Amniotic stem cell (primary cell): ENCODE data around the gene TIMM17A.

Experiments
- DNase-seq: peaks from one replicate; lab custom pipeline; 2025; lab: John Stamatoyannopoulos, UW

The TIMM17A gene

DNA sequence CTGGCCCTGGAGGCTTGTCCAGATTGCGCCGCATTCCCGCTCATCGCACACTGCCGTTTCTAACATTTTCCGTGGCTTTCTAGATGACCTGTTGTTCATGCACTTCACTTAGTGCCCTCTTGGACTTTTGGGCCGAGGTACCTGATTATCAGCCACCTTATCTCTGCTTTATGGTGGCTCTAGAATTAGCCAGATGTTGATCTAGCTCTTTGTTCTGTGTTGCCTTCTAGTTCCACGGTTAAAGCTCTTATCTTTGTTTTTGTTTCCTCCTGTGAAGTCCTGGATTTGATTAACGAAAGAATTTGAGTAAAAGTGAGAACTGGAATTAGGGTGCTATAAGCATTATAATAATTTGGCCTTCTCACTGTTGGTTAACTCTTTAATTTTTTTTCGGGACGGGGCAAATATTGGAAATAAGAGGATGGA, 28.1 kb downstream of the TIMM17A start:
- DNase-seq: no peak

DNA sequence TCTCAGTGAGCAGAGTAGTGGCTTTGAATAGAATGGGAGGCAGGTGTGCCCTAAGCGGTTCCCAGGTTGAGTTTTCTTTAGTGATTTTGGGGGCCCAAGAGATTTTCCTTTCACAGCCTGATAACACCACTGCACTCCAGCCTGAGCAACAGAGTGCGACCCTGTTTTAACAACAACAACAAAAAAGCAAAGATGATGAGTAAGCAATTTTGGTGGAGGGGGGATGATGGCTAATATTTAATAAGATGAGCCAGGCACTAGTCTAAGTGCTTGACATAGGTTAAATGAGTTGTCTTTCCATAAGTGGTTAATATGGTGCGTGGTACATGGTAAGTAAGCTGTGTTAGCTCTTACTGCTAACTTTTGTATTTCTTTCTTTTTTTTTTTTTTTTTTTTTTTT, 29.1 kb downstream of the TIMM17A start:
- no peak for DNase-seq

DNA sequence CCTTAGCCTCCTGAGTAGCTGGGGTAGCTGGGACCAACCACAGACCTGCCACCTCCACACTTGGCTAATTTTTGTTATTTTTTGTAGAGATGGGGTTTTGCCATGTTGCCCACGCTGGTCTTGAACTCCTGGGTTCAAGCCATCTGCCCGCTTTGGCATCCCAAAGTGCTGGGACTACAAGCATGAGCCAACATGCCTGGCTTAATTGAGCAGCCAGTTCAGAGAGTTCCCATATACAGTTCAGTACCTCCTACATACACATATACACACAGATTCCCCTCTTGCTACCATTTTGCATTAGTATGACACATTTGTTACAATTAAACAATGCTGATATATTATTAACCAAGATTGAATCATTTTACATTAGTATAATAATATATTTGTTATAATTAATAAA, 30.1 kb downstream of the TIMM17A start:
- no peak for DNase-seq

DNA sequence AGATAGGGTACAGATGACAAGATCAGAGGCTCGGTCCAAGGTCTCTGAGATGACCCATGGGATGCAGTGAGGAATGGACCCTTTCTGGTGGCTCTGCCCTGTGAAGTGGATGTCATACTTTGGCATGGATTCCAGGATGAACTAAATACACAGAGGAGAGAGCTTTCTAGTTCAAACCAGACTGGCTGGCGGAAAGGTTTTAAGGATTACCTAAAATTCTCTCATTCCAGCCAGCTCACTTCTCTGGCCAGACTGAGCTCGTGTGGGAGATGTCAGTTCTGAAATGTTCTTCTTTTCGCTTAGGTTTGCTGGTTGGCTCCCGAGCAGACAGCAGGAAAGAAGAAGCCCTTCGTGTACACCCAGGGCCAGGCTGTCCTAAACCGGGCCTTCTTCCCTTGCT, 33.3 kb downstream of the TIMM17A start:
- DNase-seq: no peak

DNA sequence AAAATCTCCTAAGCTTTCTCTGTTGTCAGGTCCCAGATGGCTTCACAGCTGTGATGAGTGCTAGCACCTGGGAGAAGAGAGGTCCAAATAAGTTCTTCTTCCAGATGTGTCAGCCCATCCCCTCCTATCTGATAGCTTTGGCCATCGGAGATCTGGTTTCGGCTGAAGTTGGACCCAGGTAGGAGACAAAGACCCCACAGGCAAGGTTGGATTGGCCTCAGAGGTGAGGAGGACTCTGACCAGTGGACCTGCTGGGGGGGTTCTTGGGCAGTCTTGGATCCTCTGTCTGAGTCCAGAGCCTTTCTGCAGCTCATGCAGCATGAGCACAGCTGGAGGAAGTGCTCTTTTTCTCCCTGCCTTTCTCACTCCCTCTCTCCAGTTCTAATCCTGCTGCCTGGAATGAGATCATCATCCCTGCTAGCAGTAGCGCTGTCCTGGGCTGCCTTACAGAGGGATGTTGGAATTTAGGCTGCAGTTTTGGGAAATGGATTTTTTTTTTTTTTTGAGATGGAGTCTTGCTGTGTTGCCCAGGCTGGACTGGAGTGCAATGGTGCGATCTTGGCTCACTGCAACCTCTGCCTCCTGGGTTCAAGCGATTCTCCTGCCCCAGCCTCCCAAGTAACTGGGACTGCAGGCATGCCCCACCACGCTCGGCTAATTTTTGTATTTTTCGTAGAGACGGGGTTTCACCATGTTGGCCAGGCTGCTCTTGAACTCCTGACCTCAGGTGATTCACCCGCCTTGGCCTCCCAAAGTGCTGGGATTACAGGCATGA, 34.2 kb downstream of the TIMM17A start:
- DNase-seq: no peak

DNA sequence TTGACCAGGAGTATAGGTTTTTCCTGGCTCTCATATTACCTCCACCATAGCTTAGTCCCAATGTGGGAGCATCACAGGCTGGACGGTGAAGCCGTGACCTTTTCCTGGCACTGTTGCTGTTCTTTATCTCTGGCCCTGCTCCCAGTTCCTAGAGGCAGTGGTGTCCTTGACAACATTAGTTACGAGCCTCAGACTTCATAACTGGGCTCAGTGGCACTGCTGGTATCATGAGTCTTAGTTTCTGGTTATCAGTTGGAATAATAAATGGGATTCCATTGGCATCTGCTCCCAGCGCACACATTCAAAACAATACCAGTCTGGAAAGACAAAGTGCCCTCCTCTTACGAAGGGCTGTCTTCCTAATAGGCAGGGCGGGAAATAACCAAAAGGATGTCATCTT, 35.1 kb downstream of the TIMM17A start:
- no peak for DNase-seq

DNA sequence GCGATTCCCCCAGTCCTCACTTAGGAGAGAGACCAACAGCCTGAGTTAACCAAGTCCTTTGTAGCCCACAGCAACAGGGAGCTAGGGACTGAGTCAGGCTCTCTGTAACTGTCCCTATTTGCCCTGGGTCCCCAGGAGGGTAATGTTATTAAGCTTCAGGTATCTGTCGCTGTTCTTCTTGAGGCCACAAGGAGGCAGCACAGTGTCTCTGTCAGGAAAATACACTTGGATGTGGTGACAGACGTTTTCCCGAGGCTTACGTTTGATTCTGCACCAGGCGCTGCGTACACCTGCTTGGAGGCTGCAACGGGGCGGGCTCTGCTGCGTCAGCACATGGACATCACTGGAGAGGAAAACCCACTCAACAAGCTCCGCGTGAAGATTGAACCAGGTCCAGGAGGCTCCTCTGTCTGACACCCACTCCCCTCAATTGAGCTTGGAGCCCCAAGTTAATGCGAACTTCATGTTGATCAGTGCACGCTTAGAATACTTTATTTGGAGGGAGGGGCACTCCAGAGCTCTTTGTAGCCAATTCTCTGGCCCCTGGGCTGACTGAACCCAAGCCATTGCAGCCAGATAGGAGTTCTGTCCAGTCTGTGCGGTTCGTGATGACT, 44.4 kb downstream of the TIMM17A start:
- no peak for DNase-seq

DNA sequence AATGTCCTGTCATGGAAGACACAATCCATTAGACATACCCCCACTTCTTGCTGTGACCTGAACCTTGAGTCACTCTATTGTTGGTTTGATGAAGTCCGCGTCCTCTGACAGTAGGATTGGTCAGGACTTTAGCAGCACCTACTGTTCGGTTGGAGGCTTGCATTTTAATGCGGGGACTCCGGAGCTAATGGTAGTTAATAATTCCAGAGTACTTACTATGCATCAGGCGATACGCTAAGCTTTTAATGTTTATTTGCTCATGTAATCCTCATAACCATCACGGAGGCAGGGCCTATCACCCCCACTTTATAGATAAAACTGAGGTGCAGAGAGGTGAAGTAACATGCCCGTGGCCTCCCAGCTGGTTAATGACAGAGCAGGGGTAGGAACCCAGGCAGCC, 47.2 kb downstream of the TIMM17A start:
- no peak for DNase-seq

DNA sequence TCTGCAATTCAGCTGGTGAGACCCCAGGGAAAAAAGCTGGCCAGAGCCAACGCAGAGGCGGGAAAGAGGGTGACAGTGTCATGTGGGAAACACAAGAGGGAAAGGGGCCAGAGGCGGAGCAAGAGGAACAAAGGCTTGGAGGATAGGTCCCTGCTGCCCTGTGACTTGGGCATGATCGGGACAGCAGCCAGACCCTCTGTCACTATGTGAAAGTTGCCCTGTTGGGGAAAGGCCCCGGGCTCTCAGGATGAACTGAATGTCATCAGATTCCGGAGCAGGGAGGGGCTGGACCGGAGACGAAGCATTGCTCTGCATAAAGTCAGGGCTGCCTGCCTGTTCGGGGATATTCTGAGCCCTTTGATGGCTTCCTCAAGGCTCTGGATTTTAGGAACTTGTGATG, 49.4 kb downstream of the TIMM17A start:
- DNase-seq: no peak

DNA sequence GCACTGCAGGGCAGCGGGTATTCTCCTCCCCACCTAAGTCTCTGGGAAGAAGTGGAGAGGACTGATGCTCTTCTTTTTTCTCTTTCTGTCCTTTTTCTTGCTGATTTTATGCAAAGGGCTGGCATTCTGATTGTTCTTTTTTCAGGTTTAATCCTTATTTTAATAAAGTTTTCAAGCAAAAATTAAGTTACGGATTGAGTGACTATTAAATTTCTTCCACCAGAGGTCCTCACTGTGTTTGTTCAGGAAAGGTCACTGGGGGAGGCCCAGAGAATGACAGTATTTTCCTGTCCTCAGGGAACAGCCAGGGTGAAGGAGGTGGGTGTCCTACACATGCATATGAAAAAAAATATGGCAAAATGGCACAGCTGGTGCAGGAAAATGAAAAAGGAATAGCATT, 50.7 kb downstream of the TIMM17A start:
- DNase-seq: no peak

DNA sequence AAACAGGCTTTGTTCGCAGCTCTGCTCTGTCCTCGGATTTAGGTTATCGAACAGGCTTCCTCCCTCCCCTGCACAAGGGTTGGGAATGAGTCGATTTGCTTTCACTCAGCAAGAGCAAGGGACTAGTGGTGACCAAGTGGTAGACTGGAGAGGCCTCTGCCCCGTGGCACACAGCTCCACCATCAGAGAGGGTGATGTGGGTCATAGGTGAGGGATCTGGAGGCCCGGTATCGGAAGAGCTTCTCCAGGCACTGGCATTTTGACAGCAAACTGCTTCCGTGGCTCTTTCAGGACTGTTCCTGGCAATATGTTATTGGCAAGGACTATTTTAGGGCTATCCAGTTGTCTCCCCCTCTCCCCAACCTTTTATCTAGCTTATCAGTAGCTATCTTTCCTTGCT, 52.0 kb downstream of the TIMM17A start:
- no peak for DNase-seq

DNA sequence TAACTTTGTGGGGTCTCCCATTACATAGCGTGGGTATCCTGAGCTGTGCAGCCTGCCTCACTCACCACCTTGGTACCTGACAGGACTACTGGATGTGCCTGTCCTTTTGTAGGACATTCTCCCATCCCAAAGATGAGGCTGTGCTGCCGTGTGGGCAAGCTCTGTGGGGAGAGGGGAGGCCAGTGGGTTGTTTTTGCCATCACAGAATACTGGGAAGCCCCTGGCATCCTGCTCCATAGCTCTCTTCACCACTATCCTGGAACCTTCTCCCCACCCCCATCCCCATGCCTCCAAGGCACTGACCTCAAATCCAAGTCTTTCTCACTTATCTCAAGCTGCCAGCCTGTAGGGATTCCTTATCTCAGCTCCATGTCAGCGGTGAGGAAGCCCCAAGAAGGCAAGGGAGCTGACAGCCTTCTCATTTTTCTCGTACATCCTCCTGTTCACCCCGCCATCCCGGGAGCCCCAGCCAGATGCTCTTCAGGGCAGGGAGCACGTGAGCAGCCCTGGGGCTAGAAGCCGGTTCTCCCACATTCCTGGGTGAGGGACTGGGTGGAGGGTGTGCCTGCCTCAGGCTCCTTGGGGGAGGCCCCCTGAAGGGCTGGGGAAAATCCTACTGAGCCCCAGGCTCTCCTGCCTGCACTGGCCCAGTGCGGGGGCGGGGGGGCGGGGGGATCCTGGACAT, 52.6 kb downstream of the TIMM17A start:
- no peak for DNase-seq

DNA sequence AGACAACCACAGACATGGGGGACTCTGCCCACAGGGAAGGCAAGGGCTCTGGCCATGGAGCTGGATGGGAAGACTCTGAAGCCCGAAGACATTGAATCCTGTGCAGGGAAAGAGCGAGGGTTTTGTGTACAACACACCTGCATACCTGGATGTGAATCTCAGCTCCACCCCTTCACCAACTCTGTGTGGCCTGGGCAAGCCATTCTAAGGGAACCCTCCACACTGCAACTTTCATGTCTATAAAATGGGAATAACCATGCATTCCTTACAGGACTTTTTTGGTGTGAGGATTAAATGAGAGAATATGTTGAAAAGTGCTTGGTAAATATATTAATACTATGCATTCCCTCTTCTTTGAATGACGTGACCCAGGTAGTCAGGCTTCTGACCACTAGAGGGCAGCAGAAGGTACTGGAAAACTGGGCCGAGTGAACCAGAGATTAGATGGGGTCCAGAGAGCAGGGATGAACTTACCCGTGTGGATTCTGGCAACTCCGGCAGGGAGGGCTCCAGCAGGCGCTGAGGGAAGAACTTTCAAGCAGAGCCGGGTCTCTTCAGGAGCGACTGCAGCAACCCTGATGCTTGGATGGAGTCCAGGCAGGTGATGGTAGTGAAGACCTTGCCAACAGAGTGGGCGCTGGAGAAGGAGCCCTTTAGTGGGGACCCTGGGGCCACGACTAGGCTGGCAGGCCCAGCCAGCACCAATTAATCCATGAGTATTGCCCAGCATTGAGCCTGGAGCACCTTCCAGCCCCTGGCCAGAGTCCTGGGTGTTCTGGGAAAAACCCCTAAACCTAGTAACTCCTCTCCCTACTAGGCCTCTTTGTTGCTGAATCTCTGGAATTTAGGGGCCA, 54.2 kb downstream of the TIMM17A start:
- DNase-seq: peak; percentile 49

DNA sequence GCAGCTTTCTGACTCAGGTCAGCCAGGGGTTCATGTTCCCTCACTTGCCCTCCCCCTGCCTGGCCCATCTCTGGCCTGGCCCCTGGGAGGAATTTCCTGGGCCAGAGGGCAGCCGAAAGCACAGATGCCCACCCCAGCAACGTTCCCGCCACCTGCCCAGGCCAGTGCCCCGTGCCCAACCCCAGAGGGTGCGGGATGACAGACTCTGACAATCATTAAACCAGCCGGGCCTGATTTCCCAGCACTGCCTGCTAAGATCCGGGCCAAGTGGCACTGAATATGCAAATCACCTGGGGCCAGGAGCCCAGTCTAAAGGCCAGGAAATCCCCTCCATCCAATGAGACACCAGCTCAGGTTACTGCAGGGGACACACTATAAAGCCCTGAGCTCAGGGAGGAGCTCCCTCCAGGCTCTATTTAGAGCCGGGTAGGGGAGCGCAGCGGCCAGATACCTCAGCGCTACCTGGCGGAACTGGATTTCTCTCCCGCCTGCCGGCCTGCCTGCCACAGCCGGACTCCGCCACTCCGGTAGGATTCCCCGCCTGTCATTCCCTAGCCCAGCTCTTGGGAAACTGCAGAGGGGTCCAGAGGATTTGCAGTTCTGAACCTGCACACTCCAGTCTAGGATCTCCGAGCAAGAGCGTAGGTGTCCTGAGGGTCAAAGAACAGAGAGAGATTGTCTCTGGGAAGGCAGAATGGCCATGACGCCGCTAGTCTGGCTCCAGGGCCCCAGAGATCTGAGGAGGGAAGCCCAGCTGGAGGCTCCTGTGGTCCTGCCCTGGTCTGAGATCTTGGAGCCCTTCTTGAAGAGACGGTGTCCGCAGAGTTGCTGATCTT, 55.1 kb downstream of the TIMM17A start, which contains the start of gene ELF3:
ELF3 (plus strand) TSS at position 408 of the 836 bp plus-strand sequence. CDS start 550 bp downstream, outside the sequence.
- no peak for DNase-seq

DNA sequence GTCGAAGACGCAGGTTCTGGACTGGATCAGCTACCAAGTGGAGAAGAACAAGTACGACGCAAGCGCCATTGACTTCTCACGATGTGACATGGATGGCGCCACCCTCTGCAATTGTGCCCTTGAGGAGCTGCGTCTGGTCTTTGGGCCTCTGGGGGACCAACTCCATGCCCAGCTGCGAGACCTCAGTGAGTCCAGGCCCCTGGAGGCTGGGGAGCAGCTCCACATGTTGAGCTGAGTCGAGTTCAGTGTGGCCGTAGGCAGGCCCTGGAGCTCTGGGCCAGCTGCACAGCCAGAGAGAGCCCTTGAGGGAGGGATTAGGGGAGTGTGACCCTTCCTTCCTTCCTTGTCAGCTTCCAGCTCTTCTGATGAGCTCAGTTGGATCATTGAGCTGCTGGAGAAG, 56.7 kb downstream of the TIMM17A start:
- no peak for DNase-seq

DNA sequence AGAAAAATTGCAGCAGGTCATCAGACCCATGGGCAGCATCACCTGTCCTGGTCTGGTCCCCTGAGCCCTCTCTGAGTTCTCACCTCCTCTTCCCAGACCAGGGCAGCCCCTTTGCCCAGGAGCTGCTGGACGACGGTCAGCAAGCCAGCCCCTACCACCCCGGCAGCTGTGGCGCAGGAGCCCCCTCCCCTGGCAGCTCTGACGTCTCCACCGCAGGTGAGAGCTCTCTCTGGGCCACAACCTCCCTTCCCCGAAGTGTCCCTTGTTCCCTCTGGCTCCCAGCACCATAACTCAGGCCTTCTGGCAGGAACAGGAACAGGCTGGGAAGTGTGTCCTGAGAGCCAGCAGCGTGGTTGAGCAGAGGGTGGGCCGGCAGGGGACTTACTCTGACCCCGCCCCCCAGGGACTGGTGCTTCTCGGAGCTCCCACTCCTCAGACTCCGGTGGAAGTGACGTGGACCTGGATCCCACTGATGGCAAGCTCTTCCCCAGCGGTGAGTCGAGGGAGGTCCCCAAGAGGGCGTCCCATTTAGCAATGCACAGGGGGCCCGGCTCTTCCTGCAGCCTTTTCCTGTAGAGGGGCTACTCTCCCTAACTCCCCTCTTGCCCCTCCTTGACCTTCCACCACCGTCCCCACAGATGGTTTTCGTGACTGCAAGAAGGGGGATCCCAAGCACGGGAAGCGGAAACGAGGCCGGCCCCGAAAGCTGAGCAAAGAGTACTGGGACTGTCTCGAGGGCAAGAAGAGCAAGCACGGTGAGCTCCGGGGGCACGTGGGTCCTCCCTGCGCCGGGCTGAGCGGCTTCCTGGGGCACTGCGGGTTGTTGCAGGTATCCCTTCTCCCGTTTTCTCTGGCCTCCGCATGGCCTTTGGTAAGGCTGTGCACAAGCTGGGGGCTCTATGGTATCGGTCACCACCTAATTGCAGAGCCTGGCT, 57.5 kb downstream of the TIMM17A start:
- no peak for DNase-seq

DNA sequence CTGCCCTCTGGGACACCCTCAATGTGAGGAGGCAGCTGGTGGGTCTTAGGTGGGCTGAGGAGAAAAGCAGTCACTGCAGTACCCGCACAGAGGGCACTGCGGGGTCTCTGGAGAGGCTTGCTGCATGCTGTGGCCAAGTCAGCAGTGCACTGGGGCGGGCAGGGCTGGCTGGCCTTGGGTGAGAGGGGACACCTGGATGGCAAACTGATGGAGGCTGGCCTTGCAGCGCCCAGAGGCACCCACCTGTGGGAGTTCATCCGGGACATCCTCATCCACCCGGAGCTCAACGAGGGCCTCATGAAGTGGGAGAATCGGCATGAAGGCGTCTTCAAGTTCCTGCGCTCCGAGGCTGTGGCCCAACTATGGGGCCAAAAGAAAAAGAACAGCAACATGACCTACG, 58.3 kb downstream of the TIMM17A start:
- DNase-seq: no peak

DNA sequence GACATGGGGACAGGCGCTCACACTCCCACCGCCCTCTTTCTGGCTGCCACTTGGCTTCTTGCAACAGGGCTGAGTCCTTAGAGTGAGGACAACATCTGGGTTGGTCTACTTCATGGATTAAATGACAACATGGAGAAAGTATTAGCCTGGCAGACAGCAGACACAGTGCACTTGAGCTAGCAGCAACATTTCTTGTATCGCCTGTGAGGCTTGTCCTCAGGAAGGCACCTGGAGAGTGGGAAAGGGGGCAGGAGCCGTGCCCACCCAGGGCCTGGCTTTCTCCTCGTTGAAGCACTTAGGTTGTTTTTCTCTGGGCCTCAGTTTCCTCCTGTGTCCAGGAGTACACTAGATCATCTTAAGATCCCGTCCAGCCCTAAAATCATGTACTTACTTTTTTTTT, 58.8 kb downstream of the TIMM17A start:
- DNase-seq: no peak

DNA sequence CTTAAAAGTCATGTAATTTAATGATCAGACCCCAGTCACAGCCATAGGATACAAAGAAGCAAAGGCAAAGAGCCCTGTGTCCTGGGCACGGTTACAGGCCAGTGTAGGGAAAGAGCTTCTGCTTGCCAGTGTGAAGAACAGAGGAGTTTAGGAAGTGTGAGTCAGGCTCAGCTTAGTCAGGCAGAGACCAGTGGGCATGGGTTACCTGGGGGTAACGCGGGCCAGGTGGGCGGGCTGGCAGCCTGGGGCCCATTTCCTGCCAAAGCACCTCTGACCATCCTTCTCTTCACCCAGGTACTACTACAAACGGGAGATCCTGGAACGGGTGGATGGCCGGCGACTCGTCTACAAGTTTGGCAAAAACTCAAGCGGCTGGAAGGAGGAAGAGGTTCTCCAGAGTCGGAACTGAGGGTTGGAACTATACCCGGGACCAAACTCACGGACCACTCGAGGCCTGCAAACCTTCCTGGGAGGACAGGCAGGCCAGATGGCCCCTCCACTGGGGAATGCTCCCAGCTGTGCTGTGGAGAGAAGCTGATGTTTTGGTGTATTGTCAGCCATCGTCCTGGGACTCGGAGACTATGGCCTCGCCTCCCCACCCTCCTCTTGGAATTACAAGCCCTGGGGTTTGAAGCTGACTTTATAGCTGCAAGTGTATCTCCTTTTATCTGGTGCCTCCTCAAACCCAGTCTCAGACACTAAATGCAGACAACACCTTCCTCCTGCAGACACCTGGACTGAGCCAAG, 59.8 kb downstream of the TIMM17A start:
- no peak for DNase-seq

DNA sequence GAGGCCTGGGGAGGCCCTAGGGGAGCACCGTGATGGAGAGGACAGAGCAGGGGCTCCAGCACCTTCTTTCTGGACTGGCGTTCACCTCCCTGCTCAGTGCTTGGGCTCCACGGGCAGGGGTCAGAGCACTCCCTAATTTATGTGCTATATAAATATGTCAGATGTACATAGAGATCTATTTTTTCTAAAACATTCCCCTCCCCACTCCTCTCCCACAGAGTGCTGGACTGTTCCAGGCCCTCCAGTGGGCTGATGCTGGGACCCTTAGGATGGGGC, 60.3 kb downstream of the TIMM17A start:
- DNase-seq: no peak
